AG09319 (cell line): ENCODE results near the gene GRK5.

ENCODE experiments used
- DNase-seq: peaks from one replicate; pipeline ENCODE4 v3.0.0-alpha.2; 2010; ENCODE audit warnings: low read depth; ENCODE audit errors: extremely low read depth
- TF ChIP-seq, protein P1 (sequence below): IDR thresholded peaks from 2 replicates; pipeline ENCODE4 v1.5.1; 2011; ENCODE audit warnings: low read depth, mild to moderate bottlenecking, inconsistent platforms, low read length, moderate library complexity

Gene GRK5

GRCh38 chr10:119378737-119379067, 171.3 kb downstream of the GRK5 start:
- no peak for DNase-seq
- TF ChIP-seq, protein P1, sequence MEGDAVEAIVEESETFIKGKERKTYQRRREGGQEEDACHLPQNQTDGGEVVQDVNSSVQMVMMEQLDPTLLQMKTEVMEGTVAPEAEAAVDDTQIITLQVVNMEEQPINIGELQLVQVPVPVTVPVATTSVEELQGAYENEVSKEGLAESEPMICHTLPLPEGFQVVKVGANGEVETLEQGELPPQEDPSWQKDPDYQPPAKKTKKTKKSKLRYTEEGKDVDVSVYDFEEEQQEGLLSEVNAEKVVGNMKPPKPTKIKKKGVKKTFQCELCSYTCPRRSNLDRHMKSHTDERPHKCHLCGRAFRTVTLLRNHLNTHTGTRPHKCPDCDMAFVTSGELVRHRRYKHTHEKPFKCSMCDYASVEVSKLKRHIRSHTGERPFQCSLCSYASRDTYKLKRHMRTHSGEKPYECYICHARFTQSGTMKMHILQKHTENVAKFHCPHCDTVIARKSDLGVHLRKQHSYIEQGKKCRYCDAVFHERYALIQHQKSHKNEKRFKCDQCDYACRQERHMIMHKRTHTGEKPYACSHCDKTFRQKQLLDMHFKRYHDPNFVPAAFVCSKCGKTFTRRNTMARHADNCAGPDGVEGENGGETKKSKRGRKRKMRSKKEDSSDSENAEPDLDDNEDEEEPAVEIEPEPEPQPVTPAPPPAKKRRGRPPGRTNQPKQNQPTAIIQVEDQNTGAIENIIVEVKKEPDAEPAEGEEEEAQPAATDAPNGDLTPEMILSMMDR, result no peak

- no peak for DNase-seq
Measured at GRCh38 chr10:119379466-119380071, 172.2 kb downstream of the GRK5 start.

DNA sequence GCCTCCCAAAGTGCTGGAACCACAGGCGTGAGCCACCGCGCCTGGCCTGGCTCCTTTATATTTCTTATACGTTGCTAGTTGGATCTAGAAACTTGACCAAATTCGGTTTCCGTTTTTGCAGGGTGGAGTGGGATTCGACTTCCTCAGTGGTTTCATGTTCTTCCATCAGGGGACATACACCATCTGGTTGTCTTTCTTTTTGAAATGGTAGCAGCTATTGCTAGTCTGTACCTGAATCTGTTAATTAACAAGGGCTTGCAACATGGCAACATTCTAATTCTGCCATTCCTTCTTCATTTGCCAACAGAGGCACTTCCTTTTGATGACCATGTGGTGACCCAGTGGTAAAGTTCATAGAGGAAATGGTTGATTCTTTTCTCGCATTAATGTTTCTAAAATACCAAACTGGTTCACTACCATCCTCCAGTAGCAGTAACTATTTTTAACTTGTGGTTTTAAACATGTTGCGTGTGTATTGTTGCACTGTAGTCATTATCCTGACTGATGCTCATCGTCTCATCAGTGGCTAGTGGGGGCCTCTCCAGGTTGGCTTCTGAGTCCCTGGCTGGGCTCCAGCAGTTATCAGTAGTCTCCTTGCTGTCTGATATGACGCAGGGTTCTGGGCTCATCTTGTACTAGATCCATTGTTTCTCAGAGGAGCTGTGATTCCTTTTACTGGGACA, 175.9 kb downstream of the GRK5 start:
- TF ChIP-seq, protein P1, result no peak
- DNase-seq, result no peak

More at GRCh38 chr10:119379466-119380071, 172.2 kb downstream of the GRK5 start:
- TF ChIP-seq, protein P1, result no peak

- no peak for DNase-seq
- TF ChIP-seq, protein P1, result no peak
Measured at GRCh38 chr10:119384127-119384526, 176.8 kb downstream of the GRK5 start.

GRCh38 chr10:119386666-119387065, 179.3 kb downstream of the GRK5 start:
- TF ChIP-seq, protein P1, result no peak
- no peak for DNase-seq

DNA sequence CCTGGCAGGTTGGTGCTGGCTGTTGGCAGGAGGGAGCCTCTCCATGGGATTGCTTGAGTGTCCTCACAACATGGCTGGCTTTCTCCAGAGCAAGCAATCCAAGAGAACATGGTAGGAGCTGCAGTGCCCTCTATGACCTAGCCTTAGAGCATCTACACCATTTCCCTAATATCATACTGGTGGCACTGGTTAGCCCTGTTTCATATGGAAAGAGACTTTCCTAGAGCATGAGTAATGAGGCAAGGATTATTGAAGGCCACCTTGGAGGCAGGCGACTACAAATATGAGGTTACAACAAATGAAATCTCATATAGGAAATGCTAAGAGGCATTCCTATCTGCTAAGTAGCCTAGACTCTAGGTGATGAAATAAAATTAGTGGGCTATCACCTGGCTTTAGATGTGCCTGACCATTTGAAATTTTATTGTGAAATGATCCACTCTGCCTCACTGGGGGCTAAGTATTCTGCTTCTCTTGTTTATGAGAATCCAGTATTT, 181.5 kb downstream of the GRK5 start:
- TF ChIP-seq, protein P1, result no peak
- no peak for DNase-seq

DNA sequence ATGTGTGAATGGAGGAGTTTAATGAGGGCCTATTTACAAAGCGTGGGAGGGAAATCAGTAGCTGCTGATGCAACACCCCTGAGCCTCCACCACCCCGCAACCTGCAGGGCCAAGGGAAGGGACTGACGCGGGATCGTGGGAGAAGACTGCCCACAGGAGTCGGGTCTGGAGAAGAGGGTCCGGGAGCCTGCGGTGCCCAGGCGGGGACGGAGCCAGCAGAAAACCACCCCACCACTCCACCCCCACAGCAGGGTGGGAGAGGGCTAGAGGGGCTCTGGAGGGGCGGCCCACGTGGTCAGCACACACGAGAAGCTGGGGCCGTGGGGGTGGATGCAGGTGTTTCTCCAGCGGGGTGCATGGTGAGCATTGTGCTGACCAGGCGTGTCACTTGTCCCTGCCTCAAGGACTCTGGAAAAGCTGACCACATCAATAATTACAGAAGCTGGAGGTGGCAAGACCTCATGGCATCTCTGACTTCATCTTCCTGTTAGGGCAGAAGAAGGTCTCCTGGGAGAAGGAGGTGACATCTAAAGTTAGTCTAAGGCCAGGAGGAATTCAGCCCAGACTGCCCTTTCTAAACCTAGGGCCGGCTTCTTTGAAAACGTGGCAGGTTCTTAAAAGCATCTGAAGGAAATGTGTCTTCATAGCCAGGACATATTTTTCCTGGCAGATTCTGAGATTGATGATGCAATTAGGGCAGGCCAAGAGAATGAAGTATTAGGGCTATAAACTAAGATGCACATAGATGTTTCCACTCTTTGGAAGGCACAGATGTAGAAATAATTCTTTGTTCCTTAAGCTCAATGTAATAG, 184.3 kb downstream of the GRK5 start:
- TF ChIP-seq, protein P1, result no peak
- no peak for DNase-seq
